Neural cell (in vitro differentiated cells): ENCODE measurements around the gene ABAT. TPM values are rescaled to one million over a fixed set of nuclear protein-coding genes. Genes with fewer than 3 reads are reported as not detected.

Experiments used
- H2AFZ ChIP-seq: fragments of 200-600, 300-800 bp; sonication (generic), shearing (Covaris generic); 2 replicates; pipeline ENCODE4 v1.6.0; 2014; ENCODE audit warnings: low read depth, mild to moderate bottlenecking, antibody characterized with exemption, low read length, moderate library complexity
- H3F3A ChIP-seq: fragments of 200-600 bp; shearing (Covaris generic); 2 replicates; pipeline ENCODE4 v1.6.1; 2016; ENCODE audit warnings: mild to moderate bottlenecking, moderate library complexity, mixed read lengths, antibody characterized with exemption, low read length; ENCODE audit not compliant: insufficient read depth, poor library complexity, severe bottlenecking
- H3K27ac ChIP-seq: fragments of 200-600, 300-800 bp; sonication (generic), shearing (Covaris generic); 2 replicates; pipeline ENCODE4 v1.5.1; 2014; ENCODE audit warnings: mild to moderate bottlenecking, low read length, moderate library complexity
- H3K27me3 ChIP-seq: fragments of 300-800, 200-600 bp; sonication (generic), shearing (Covaris generic); 2 replicates; pipeline ENCODE4 v1.6.0; 2014; ENCODE audit warnings: mild to moderate bottlenecking, low read depth, low read length, moderate library complexity; ENCODE audit not compliant: insufficient read depth
- H3K36me3 ChIP-seq: fragments of 300-800, 200-600 bp; sonication (generic), shearing (Covaris generic); 2 replicates; pipeline ENCODE4 v1.5.1; 2014; ENCODE audit warnings: mild to moderate bottlenecking, antibody characterized with exemption, low read length, moderate library complexity; ENCODE audit not compliant: insufficient read depth
- H3K4me2 ChIP-seq: fragments of 300-800, 200-600 bp; sonication (generic), shearing (Covaris generic); 2 replicates; pipeline ENCODE4 v1.6.0; 2014; ENCODE audit warnings: mild to moderate bottlenecking, low read length
- H3K4me3 ChIP-seq: fragments of 300-800, 200-600 bp; sonication (generic), shearing (Covaris generic); 2 replicates; pipeline ENCODE4 v1.5.1; 2014; ENCODE audit warnings: mild to moderate bottlenecking, low read length, moderate library complexity
- H3K79me2 ChIP-seq: fragments of 200-600 bp; shearing (Covaris generic); replicated peaks from 2 replicates; pipeline ENCODE4 v1.6.0; 2014; ENCODE audit warnings: mild to moderate bottlenecking, low read length, moderate library complexity; ENCODE audit not compliant: insufficient read depth
- H3K9ac ChIP-seq: fragments of 300-800, 200-600 bp; sonication (generic), shearing (Covaris generic); 2 replicates; pipeline ENCODE4 v1.6.1; 2016; ENCODE audit warnings: mild to moderate bottlenecking, low read length, mixed read lengths
- H3K9me2 ChIP-seq: fragments of 200-600 bp; shearing (Covaris generic); 2 replicates; pipeline ENCODE4 v1.6.1; 2016; ENCODE audit warnings: mild to moderate bottlenecking, low read length, mixed read lengths; ENCODE audit not compliant: insufficient read depth
- H3K9me3 ChIP-seq: fragments of 200-600, 300-800 bp; sonication (generic), shearing (Covaris generic); 2 replicates; pipeline ENCODE4 v1.6.1; 2016; ENCODE audit warnings: mild to moderate bottlenecking, mixed run types, low read length, moderate library complexity, mixed read lengths
- H4K20me1 ChIP-seq: fragments of 200-600 bp; shearing (Covaris generic); 2 replicates; pipeline ENCODE4 v1.6.1; 2016; ENCODE audit warnings: mild to moderate bottlenecking, mixed run types; ENCODE audit not compliant: insufficient read depth
- CTCF ChIP-seq: fragments of 450-650 bp; IDR thresholded peaks from 2 replicates; pipeline ENCODE4 v1.5.1; 2014; ENCODE audit warnings: antibody characterized with exemption, mild to moderate bottlenecking, moderate library complexity; ENCODE audit not compliant: poor library complexity, severe bottlenecking
- EP300 ChIP-seq: fragments of 450-650 bp; conservative IDR thresholded peaks from 2 replicates; pipeline ENCODE4 v1.6.1; 2014; ENCODE audit warnings: antibody characterized with exemption, mild to moderate bottlenecking, moderate library complexity; ENCODE audit not compliant: poor library complexity, severe bottlenecking
- EZH2 ChIP-seq: fragments of 200-600, 300-800 bp; shearing (Covaris generic), sonication (generic); IDR thresholded peaks from 2 replicates; pipeline ENCODE4 v1.6.1; 2014; ENCODE audit warnings: antibody characterized with exemption, low read length, borderline replicate concordance, mild to moderate bottlenecking; ENCODE audit not compliant: insufficient read depth, poor library complexity, severe bottlenecking
- MXI1 ChIP-seq: fragments of 450-650 bp; conservative IDR thresholded peaks from 2 replicates; pipeline ENCODE4 v1.6.1; 2014; ENCODE audit warnings: antibody characterized with exemption, mild to moderate bottlenecking; ENCODE audit not compliant: poor library complexity, severe bottlenecking
- POLR2AphosphoS5 ChIP-seq: IDR thresholded peaks from 2 replicates; pipeline ENCODE4 v1.6.1; 2012
- RAD21 ChIP-seq: fragments of 450-650 bp; conservative IDR thresholded peaks from 2 replicates; pipeline ENCODE4 v1.6.1; 2014; ENCODE audit warnings: antibody characterized with exemption, mild to moderate bottlenecking, moderate library complexity
- REST ChIP-seq: IDR thresholded peaks from 2 replicates; pipeline ENCODE4 v1.6.1; 2012; ENCODE audit warnings: borderline replicate concordance
- SMC3 ChIP-seq: fragments of 450-650 bp; conservative IDR thresholded peaks from 2 replicates; pipeline ENCODE4 v1.6.1; 2014; ENCODE audit warnings: antibody characterized with exemption, mild to moderate bottlenecking, moderate library complexity; ENCODE audit not compliant: poor library complexity
- TAF1 ChIP-seq: IDR thresholded peaks from 2 replicates; pipeline ENCODE4 v1.6.1; 2012; ENCODE audit warnings: low read depth
- polyA plus RNA-seq: library from polyadenylated mRNA; depleted of rRNA; stranded (reverse); fragments of >200 nt; gene quantifications from 2 replicates; pipeline ENCODE4 v1.2.3, GENCODE V29; 2014

Gene ABAT
- polyA plus RNA-seq, 1 donor from 2014 or later, result 125 TPM

- Histone ChIP-seq H3K9me2 (no peaks in the 10 kb centered on the region), H3K9me3 (no peaks in the 10 kb centered on the region), H4K20me1 (no peaks in the 10 kb centered on the region), H3K27ac (no peak overlapping the region), H3K4me2 (no peak overlapping the region), H3K79me2 (no peaks in the 10 kb centered on the region), H2AFZ (no peak overlapping the region), H3F3A (no peaks in the 10 kb centered on the region), H3K36me3 (no peaks in the 10 kb centered on the region), H3K4me3 (no peak overlapping the region), H3K27me3 (no peaks in the 10 kb centered on the region), H3K9ac (no peak overlapping the region)
- no peak for TF ChIP-seq TAF1
- TF ChIP-seq EZH2, result no peak
- TF ChIP-seq EP300, result no peak
- TF ChIP-seq RAD21, result peak; percentile 99
- peak; percentile 31 for TF ChIP-seq MXI1
- TF ChIP-seq POLR2AphosphoS5, result no peak
- TF ChIP-seq REST, result no peak
- TF ChIP-seq SMC3, result peak; percentile 98
- peak; percentile 95 for TF ChIP-seq CTCF
Observed at GRCh38 chr16:8660841-8661301, 13.5 kb upstream of the ABAT start.

- Histone ChIP-seq H3K79me2 (no peaks in the 10 kb centered on the region), H3K27me3 (no peaks in the 10 kb centered on the region), H3K9ac (no peak overlapping the region), H3F3A (no peaks in the 10 kb centered on the region), H3K27ac (no peak overlapping the region), H3K36me3 (no peaks in the 10 kb centered on the region), H2AFZ (no peak overlapping the region), H3K9me3 (no peaks in the 10 kb centered on the region), H3K4me3 (no peak overlapping the region), H3K9me2 (no peaks in the 10 kb centered on the region), H4K20me1 (no peaks in the 10 kb centered on the region), H3K4me2 (no peak overlapping the region)
- no peak for TF ChIP-seq EZH2
- no peak for TF ChIP-seq EP300
- no peak for TF ChIP-seq REST
- TF ChIP-seq RAD21, result no peak
- no peak for TF ChIP-seq TAF1
- TF ChIP-seq MXI1, result no peak
Observed at GRCh38 chr16:8661703-8662102, 12.7 kb upstream of the ABAT start.
